Upper lobe of left lung (tissue), 6 donors: ENCODE measurements around the gene FLAD1. TPM values are rescaled to one million over a fixed set of nuclear protein-coding genes. Genes with fewer than 3 reads are reported as not detected.

Source experiments
- ATAC-seq, 2 donors: fragments of 200-7000 bp; cut with Tn5 transposase; one replicate each; pipeline ENCODE4 v1.9.1; 2022; ENCODE audit warnings: mild to moderate bottlenecking in 2 of 2, moderate library complexity in 2 of 2; ENCODE audit not compliant: low FRiP score in 2 of 2
- DNase-seq, 2 donors: peaks; one replicate each; pipeline ENCODE4 v3.0.0-alpha.2; 2019 to 2020
- H3K27ac ChIP-seq, 4 donors: fragments of 200-600 bp; sonication (generic); one replicate each; pipeline ENCODE4 v1.5.1; 2016 to 2019
- H3K27me3 ChIP-seq, 4 donors: fragments of 200-600 bp; sonication (generic); one replicate each; pipeline ENCODE4 v1.5.1; 2017 to 2019
- H3K36me3 ChIP-seq, 4 donors: fragments of 200-600 bp; sonication (generic); one replicate each; pipeline ENCODE4 v1.5.1; 2016 to 2019
- H3K4me1 ChIP-seq, 4 donors: fragments of 200-600 bp; sonication (generic); one replicate each; pipeline ENCODE4 v1.5.1; 2018 to 2019
- H3K4me3 ChIP-seq, 4 donors: fragments of 200-600 bp; sonication (generic); one replicate each; pipeline ENCODE4 v1.5.1; 2017 to 2019; ENCODE audit warnings: mild to moderate bottlenecking in 2 of 4, moderate library complexity in 1 of 4
- H3K9me3 ChIP-seq, 4 donors: fragments of 200-600 bp; sonication (generic); one replicate each; pipeline ENCODE4 v1.5.1; 2018 to 2019
- EP300 ChIP-seq, 4 donors: sonication (generic); formaldehyde crosslinking; IDR thresholded peaks; one replicate each; pipeline ENCODE4 v1.5.1; 2017; ENCODE audit warnings: antibody characterized with exemption in 4 of 4, control low read depth in 2 of 4
- POLR2A ChIP-seq, 4 donors: fragments of 450-650 bp; IDR thresholded peaks; one replicate each; pipeline ENCODE4 v1.5.1; 2016 to 2017; ENCODE audit warnings: antibody characterized with exemption in 4 of 4, mild to moderate bottlenecking in 2 of 4
- POLR2AphosphoS5 ChIP-seq, 2 donors: sonication (generic); formaldehyde crosslinking; IDR thresholded peaks; one replicate each; pipeline ENCODE4 v1.5.1; 2017; ENCODE audit warnings: antibody characterized with exemption in 2 of 2
- WGBS, 2 donors: methylation state at CpG; one replicate each; pipeline ENCODE4 v1.1.5; 2017 to 2018; 5-methylcytosine and 5-hydroxymethylcytosine counted together
- total RNA-seq, 6 donors: library from RNA; depleted of rRNA in 4 of 6; stranded (reverse); fragments of >200 nt in 4 of 6; gene quantifications; one replicate each; pipeline versions ENCODE4 v1.1.0 to v1.2.1, GENCODE V29; 2016 to 2021
- TF ChIP-seq, protein P1 (sequence below), 6 experiments: fragments of 450-650 bp in 4 of 6; fragments of 200-600 bp in 2 of 6; sonication (generic) in 2 of 6; IDR thresholded peaks; one replicate each; pipeline ENCODE4 v1.5.1; 2016 to 2019; ENCODE audit warnings: antibody characterized with exemption in 6 of 6
- donor health status: DM: no; HTN: no; CAD: no; lungs with moderate emphysema.
- donor health status: DM: no; HTN: yes; CAD: no; lungs with severe emphysema.

The FLAD1 gene
- total RNA-seq, 6 donors from 2014 or later: 15.6 to 62.9 (median 29.8) TPM

DNA sequence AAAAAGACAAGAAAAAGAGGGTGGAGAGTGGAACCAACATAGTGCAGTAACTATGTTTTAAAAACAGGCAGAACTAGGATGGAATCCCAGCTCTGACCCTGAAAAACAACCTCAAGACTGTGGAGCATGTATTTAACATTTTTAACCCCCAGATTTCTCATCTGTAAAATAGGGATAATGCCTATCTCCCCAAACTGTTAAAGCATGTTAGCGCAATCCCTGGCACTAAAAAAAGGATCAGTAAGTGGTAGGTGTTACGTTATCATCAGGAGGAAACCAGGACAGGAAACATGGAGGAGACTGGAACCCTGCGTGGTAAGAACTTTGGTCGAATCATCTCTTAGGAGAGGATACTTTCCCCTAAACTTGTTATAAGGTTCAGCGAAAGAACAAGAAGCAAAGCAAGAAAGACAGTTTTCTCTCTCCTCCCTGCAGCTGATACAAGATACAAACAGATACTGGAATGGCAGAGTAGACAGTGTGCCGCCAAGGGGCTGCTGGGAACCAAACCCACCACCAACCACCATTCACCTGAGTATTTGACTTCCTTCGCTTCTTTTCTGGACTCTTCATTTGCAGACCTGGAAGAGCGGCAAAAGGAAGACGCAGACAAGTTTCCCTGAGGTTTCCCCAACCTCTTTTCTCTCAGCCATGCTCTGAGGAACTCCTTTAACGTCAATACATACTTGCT is 22.6 kb upstream of the FLAD1 start:
- Histone ChIP-seq H3K9me3 (no peaks in the 10 kb centered on the region), H3K4me1 (peaks cover 27 to 51% (median 37%) of the 10 kb centered on the region in 4 donors), H3K4me3 (peak overlapping the region in 3 of 4 donors; percentile 68 to 90 (median 73)), H3K27ac (peak overlapping the region; percentile 97 to 98 (median 98)), H3K27me3 (no peaks in the 10 kb centered on the region), H3K36me3 (peaks cover 11 to 45% (median 41%) of the 10 kb centered on the region in 4 donors)
- TF ChIP-seq, protein P1, sequence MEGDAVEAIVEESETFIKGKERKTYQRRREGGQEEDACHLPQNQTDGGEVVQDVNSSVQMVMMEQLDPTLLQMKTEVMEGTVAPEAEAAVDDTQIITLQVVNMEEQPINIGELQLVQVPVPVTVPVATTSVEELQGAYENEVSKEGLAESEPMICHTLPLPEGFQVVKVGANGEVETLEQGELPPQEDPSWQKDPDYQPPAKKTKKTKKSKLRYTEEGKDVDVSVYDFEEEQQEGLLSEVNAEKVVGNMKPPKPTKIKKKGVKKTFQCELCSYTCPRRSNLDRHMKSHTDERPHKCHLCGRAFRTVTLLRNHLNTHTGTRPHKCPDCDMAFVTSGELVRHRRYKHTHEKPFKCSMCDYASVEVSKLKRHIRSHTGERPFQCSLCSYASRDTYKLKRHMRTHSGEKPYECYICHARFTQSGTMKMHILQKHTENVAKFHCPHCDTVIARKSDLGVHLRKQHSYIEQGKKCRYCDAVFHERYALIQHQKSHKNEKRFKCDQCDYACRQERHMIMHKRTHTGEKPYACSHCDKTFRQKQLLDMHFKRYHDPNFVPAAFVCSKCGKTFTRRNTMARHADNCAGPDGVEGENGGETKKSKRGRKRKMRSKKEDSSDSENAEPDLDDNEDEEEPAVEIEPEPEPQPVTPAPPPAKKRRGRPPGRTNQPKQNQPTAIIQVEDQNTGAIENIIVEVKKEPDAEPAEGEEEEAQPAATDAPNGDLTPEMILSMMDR (IDR thresholded peaks at IDR 0.05): no peak
- TF ChIP-seq EP300 (IDR thresholded peaks at IDR 0.05): no peak
- TF ChIP-seq POLR2AphosphoS5 (IDR thresholded peaks at IDR 0.05): no peak
- TF ChIP-seq POLR2A (IDR thresholded peaks at IDR 0.05): no peak
- DNase-seq (no peak), ATAC-seq (no peak)
- 30 to 32% methylated on average over 10 of the region's 10 CpGs for WGBS, 2 donors

DNA sequence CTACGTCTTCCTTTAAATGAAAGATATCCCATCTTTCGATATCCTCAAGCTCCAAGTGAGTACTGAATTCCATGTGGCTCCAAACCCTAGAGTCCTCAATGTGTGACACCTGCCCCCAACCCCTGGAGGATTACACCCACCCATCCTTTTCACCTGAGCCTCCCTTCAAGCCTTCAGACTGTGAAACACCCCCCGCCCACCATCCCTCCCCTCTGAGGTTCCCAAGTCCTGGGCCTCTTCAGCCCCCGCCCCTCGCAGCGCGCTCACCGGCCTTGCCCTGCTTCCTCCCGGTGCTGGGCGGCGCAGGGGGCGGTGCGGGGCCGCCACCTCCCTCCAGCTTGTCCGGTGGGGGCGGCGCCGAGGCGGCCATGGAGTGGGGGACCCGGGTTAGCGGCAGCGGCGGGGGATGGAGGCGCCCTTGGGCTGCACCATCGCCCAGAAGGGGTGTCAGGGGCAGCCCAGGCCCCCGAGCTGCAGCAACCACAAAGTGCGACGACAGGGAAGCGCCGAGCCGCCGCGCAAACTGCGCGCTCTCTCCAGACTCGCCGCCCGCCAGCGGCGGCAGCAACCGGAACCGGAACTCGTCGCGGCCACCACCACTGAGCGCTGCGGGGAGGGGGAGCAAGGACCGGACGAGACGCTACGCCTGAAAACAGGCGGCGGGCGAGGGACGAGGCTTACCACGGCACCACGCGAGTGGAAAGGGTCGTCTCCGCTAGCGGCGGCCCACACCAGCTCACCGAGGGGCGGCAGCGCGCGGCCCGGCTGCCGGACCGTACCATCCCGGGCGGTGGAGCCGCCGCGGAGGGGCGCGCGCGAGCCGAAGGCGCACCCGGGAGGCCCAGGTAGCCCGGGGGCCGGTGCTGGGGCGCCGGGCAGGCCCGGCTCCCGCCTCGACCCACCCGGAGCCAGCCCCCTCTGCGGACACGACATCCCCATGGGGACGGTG is 21.7 kb upstream of the FLAD1 start, which contains the start of gene PYGO2:
PYGO2 (minus strand) TSS at position 576 of the 949 bp plus-strand sequence; CDS start at position 370, 206 bp downstream.
- peak within 1 kb of the TSS; percentile 68 to 91 (median 82) for H3K4me3 ChIP-seq
- peak within 1 kb of the TSS; percentile 97 to 98 (median 98) for H3K27ac ChIP-seq
- no peaks in the 10 kb centered on the region for H3K9me3 ChIP-seq
- TF ChIP-seq POLR2AphosphoS5 (IDR thresholded peaks at IDR 0.05) (peak; percentile 89), POLR2A (IDR thresholded peaks at IDR 0.05) (peak in 3 of 4 donors; percentile 58 to 92 (median 69)), EP300 (IDR thresholded peaks at IDR 0.05) (no peak)
- TF ChIP-seq, protein P1 (IDR thresholded peaks at IDR 0.05): peak; percentile 61 to 98 (median 94)
- DNase-seq (peak; percentile 86 to 96), ATAC-seq (peak; percentile 87 to 93)
- WGBS, 2 donors: 2 to 5% methylated on average over 4 to 33 of the region's 93 CpGs
- H3K4me1 ChIP-seq: peaks cover 26 to 46% (median 33%) of the 10 kb centered on the region in 4 donors
- H3K27me3 ChIP-seq: no peaks in the 10 kb centered on the region
- H3K36me3 ChIP-seq: peaks cover 18 to 54% (median 50%) of the 10 kb centered on the region in 4 donors

DNA sequence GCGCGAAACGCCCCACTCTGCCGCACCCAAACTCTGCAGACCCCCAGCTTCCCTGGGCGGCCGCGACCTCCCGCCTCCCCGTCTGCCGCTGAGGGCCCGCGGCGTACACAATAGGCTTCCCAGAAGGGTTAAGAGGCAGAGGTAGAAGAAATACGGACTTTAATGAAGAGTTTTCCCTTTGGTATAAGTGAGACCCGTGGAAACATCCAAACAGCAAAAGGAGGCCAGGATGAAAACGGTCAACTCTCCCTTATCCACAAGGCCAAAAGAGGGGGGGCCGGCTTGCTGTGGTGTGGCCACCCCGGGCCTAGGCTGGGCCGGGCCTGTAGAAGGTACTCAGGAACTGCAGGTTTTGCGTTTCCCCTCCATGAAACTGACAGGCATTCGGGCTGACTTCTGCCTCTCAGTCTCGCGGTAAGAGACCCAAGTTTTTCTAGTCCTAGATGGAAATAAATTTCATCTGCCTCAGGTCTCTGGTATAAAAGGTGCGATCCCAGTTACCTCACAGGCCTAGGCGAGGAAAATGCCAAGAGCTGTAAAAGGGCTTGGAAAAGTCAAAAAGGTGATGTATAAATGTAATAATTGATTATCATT is 20.9 kb upstream of the FLAD1 start:
- Histone ChIP-seq H3K4me1 (peaks cover 20 to 41% (median 26%) of the 10 kb centered on the region in 4 donors), H3K9me3 (no peaks in the 10 kb centered on the region), H3K27me3 (no peaks in the 10 kb centered on the region), H3K27ac (peak overlapping the region; percentile 97 to 98 (median 98)), H3K36me3 (peaks cover 24 to 62% (median 56%) of the 10 kb centered on the region in 4 donors), H3K4me3 (peak overlapping the region; percentile 68 to 91 (median 82))
- WGBS, 2 donors: 6 to 9% methylated on average over 19 to 22 of the region's 25 CpGs
- DNase-seq: no peak
- ATAC-seq: peak in 1 of 2 donors; percentile 18
- TF ChIP-seq, protein P1 (IDR thresholded peaks at IDR 0.05): no peak
- TF ChIP-seq POLR2AphosphoS5 (IDR thresholded peaks at IDR 0.05): no peak
- TF ChIP-seq EP300 (IDR thresholded peaks at IDR 0.05): no peak
- TF ChIP-seq POLR2A (IDR thresholded peaks at IDR 0.05): no peak

DNA sequence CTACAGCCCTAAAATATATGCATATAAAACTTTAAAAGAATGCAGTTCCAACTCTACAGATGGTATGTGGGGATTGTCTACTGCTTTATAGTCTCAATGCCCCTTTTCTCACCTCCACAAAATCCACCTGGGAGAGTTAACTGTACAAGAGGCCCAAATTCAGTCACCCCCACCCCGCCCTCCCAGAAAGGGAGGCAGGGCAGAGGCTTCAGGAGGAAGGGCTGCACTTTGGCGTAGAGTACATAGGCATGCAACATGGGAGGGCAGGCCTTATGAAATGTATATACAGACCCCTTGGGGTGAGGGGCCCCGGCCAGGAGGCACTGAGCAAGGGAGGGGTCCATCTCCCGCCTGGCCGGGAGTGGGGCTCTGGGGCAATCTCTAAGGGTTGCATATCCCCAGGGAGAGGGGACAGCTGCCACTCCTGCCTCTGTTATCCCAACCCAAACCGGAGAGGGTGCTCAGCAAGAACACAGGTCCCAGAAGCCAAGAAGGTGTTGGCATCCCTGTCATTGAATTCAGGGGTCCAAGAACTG is 20.3 kb upstream of the FLAD1 start:
- H3K27me3 ChIP-seq: no peaks in the 10 kb centered on the region
- ATAC-seq: no peak
- 77 to 83% methylated on average over 5 to 6 of the region's 6 CpGs for WGBS, 2 donors
- no peak for DNase-seq
- H3K4me1 ChIP-seq: peaks cover 24 to 42% (median 29%) of the 10 kb centered on the region in 4 donors
- peaks cover 27 to 68% (median 62%) of the 10 kb centered on the region in 4 donors for H3K36me3 ChIP-seq
- TF ChIP-seq, protein P1 (IDR thresholded peaks at IDR 0.05): no peak
- no peak for TF ChIP-seq POLR2AphosphoS5 (IDR thresholded peaks at IDR 0.05)
- TF ChIP-seq POLR2A (IDR thresholded peaks at IDR 0.05): no peak
- H3K9me3 ChIP-seq: no peaks in the 10 kb centered on the region
- H3K4me3 ChIP-seq: peak overlapping the region in 2 of 4 donors; percentile 68 to 73
- H3K27ac ChIP-seq: peak overlapping the region; percentile 12 to 98 (median 98)
